ENCODE measurements around the gene IL7R. TPM values are rescaled to one million over a fixed set of nuclear protein-coding genes. Genes with fewer than 3 reads are reported as not detected.
A peak's percentile ranks its signal among the peaks of the same experiment; 100 is the strongest.

IL7R gene
- total RNA-seq, 2 experiments from 2014 or later = 4.6 to 62.2 TPM

DNA sequence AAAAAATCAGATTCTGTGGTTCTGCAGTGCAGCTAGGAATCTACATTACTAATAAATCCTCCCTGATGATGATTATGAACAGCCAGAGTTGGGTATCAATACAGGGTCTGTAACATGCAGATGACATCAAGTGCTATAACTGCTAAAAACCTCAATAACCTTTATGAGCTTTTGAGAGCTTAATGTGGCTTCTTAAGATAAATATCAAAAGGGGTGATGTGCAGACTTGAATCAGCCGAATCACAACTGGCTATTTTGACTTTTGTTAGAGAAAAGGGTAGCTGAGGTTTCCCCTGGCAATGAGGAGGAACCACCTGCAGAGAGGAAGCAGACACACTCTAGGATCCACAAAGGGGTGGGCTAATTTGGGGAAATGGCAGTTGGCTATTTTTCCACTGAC lies 51.5 kb downstream of the IL7R start:
- Histone ChIP-seq H2AFZ (ENCODE audit: low read length) (peak overlapping the region; percentile 22; the same call in 1 of the 2 replicates), H3K27ac (ENCODE audit: low read depth, low read length, poor library complexity, severe bottlenecking) (peak overlapping the region; percentile 98)
- POLR2A ChIA-PET = interaction anchor here (0.6 to 9.0 kb wide), 10 partner anchors 9 to 715 kb away, joined by 3 to 104 read pairs (median 6); partner anchors contain the start of gene IL7R

GRCh38 chr5:35908814-35909213 lies 52.1 kb downstream of the IL7R start:
- POLR2A ChIA-PET = interaction anchor here (0.7 to 9.0 kb wide), 11 partner anchors 10 to 180 kb away, joined by 3 to 104 read pairs (median 5); no protein-coding TSS in a partner anchor
- no TSS peak for BruUV-seq (replicated peaks)

More for the DNA sequence above, 51.5 kb downstream of the IL7R start:
- DNase-seq (ENCODE audit: low spot score) = peak; percentile 93
- Histone ChIP-seq H4K20me1 (ENCODE audit: insufficient read depth, low read length) (no peaks in the 10 kb centered on the region), H3K4me2 (ENCODE audit: low read length) (peak overlapping the region; percentile 59), H3K36me3 (ENCODE audit: insufficient read depth, low read length) (peaks cover 43% of the 10 kb centered on the region), H3K9me3 (ENCODE audit: low read length) (peaks cover 54% of the 10 kb centered on the region), H3K4me3 (ENCODE audit: low read depth, low read length, poor library complexity, severe bottlenecking) (peak overlapping the region; percentile 26), H3K4me1 (ENCODE audit: insufficient read depth, low read length, poor library complexity, severe bottlenecking) (peaks cover 72% of the 10 kb centered on the region), H3K79me2 (ENCODE audit: insufficient read depth, low read depth, low read length) (no peaks in the 10 kb centered on the region), H3K9me2 (ENCODE audit: insufficient read depth, low read length) (no peaks in the 10 kb centered on the region)
- TF ChIP-seq CTCF (conservative IDR thresholded peaks at IDR 0.05; ENCODE audit: low read length) = no peak
- no peak for TF ChIP-seq EZH2phosphoT487 (IDR thresholded peaks at IDR 0.05; ENCODE audit: borderline replicate concordance, low read depth, low read length)
- CTCF ChIA-PET (ENCODE audit: unreplicated experiment) = no interaction called here
- intact Hi-C loops (cut with micrococcal nuclease; ENCODE audit: unreplicated experiment) = loop anchor here (5.0 to 10.0 kb wide), 3 partner anchors 244 to 967 kb away; partner anchors contain the start of genes LMBRD2, NADK2, NIPBL and SKP2
- BruUV-seq (replicated peaks) = no TSS peak

More at GRCh38 chr5:35908814-35909213, 52.1 kb downstream of the IL7R start:
- Histone ChIP-seq H3K9me2 (ENCODE audit: insufficient read depth, low read length) (no peaks in the 10 kb centered on the region), H3K27ac (ENCODE audit: low read depth, low read length, poor library complexity, severe bottlenecking) (peak overlapping the region; percentile 98), H3K9me3 (ENCODE audit: low read length) (peaks cover 48% of the 10 kb centered on the region), H4K20me1 (ENCODE audit: insufficient read depth, low read length) (no peaks in the 10 kb centered on the region), H3K4me3 (ENCODE audit: low read depth, low read length, poor library complexity, severe bottlenecking) (peak overlapping the region; percentile 11), H2AFZ (ENCODE audit: low read length) (peak overlapping the region; percentile 22; the same call in 1 of the 2 replicates), H3K79me2 (ENCODE audit: insufficient read depth, low read depth, low read length) (no peaks in the 10 kb centered on the region), H3K4me1 (ENCODE audit: insufficient read depth, low read length, poor library complexity, severe bottlenecking) (peaks cover 66% of the 10 kb centered on the region), H3K4me2 (ENCODE audit: low read length) (peak overlapping the region; percentile 59), H3K36me3 (ENCODE audit: insufficient read depth, low read length) (peaks cover 37% of the 10 kb centered on the region)
- CTCF ChIA-PET (ENCODE audit: unreplicated experiment) = no interaction called here
- TF ChIP-seq EZH2phosphoT487 (IDR thresholded peaks at IDR 0.05; ENCODE audit: borderline replicate concordance, low read depth, low read length) = no peak
- no peak for TF ChIP-seq CTCF (conservative IDR thresholded peaks at IDR 0.05; ENCODE audit: low read length)
- intact Hi-C loops (cut with micrococcal nuclease; ENCODE audit: unreplicated experiment) = loop anchor here (5.0 to 10.0 kb wide), 3 partner anchors 243 to 966 kb away; partner anchors contain the start of genes LMBRD2, NADK2, NIPBL and SKP2
- DNase-seq (ENCODE audit: low spot score) = peak; percentile 54
